ENCODE data around the gene PCDHB12. TPM values are rescaled to one million over a fixed set of nuclear protein-coding genes. Genes with fewer than 3 reads are reported as not detected.
"Not testable (repeated sequence)": the region's sequence is repeated elsewhere in the genome, so short reads cannot be mapped to it uniquely, and the experiment has no call there.

The PCDHB12 gene
- total RNA-seq, 2 experiments from 2014 or later: not detected

DNA sequence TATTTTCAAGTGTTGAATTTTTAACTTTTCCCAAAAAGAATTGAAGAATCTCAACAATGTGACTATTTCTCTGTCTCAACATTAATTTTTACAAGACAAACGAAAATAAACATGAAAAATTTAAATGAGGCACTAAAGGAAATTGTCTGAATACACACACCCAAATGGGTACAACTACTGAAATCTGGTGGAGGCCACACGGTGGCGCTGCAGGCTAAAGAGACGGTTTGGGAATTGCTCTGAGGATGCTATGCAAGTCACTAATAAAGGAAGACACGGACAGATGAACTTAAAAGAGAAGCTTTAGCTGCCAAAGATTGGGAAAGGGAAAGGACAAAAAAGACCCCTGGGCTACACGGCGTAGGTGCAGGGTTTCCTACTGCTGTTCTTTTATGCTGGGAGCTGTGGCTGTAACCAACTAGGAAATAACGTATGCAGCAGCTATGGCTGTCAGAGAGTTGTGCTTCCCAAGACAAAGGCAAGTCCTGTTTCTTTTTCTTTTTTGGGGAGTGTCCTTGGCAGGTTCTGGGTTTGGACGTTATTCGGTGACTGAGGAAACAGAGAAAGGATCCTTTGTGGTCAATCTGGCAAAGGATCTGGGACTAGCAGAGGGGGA is 16.3 kb upstream of the PCDHB12 start, which contains the start of gene PCDHB10:
Gene PCDHB10, plus strand, starts transcription at position 244 of the 616 bp plus-strand sequence. Its CDS starts 200 bp downstream, at position 444.
- Mint-ChIP-seq H3K4me1 (no peaks in the 10 kb centered on the region), H3K27me3 (peaks cover 70% of the 10 kb centered on the region), H3K9me3 (peaks cover 37% of the 10 kb centered on the region), H3K36me3 (peaks cover 20% of the 10 kb centered on the region), H3K27ac (no peak within 1 kb of the TSS), H3K4me3 (no peak within 1 kb of the TSS)
- no peak for DNase-seq

DNA sequence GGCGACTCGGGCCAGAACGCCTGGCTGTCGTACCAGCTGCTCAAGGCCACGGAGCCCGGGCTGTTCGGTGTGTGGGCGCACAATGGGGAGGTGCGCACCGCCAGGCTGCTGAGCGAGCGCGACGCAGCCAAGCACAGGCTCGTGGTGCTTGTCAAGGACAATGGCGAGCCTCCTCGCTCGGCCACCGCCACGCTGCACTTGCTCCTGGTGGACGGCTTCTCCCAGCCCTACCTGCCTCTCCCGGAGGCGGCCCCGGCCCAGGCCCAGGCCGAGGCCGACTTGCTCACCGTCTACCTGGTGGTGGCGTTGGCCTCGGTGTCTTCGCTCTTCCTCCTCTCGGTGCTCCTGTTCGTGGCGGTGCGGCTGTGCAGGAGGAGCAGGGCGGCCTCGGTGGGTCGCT is 14.2 kb upstream of the PCDHB12 start:
- H3K4me1 Mint-ChIP-seq, H3K4me3 Mint-ChIP-seq, DNase-seq, H3K27ac Mint-ChIP-seq: not testable (repeated sequence)
- peaks cover 69% of the 10 kb centered on the region for H3K27me3 Mint-ChIP-seq
- H3K9me3 Mint-ChIP-seq: peaks cover 41% of the 10 kb centered on the region
- peaks cover 14% of the 10 kb centered on the region for H3K36me3 Mint-ChIP-seq

DNA sequence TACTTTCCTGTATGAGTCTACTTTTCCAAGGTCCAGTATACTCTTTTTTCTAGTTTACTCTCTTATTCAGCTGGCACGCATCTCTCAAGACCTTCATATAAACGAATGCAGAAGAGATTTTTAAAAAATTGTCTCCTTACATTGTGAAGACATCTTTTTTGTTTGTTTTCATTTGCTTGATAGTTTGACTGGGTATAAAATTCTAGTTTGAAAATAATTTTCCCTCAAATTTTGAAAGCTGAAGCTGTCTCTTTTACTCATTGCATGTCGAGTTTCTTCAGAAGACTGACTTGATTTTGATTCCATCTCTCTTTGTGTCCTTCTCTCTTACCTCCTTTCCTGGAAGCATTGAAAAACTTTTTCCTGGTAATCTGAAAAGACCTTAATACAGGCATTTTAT is 12.2 kb upstream of the PCDHB12 start:
- DNase-seq: no peak
- Mint-ChIP-seq H3K9me3 (peaks cover 49% of the 10 kb centered on the region), H3K27me3 (peaks cover 67% of the 10 kb centered on the region), H3K27ac (no peak overlapping the region), H3K36me3 (peaks cover 20% of the 10 kb centered on the region), H3K4me3 (no peak overlapping the region), H3K4me1 (no peaks in the 10 kb centered on the region)

DNA sequence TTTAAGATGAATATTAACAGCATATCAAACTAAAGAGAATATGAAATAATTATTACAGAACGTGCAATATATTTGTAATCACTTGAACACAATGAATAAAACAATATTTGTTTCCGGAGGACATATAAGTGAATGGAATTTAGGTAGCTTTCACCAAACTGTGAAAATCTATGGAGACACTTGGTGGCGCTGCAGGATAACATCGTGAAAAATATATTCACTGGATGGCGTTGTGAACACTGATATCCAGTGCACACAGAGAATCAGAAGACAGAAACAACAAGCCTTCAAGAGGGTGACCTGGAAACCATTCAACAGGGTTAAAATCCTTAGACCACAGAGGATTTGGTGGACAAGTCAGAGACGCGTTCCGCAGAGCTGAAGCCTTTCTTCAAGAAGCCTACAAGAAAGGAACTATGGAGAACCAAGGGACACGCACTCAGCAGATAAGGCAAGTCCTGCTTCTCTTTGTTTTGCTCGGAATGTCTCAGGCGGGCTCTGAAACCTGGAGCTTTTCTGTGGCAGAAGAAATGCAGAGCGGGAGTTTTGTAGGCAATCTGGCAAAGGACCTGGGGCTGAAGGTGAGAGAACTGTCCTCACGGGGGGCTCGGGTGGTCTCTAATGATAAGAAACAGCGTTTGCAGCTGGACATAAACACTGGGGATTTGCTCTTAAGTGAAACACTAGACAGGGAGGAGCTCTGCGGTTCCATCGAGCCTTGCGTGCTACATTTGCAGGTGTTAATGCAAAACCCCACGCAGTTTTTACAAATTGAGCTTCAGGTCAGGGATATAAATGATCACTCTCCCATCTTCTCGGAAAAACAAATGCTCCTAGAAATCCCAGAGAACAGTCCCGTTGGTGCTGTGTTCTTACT is 8.9 kb upstream of the PCDHB12 start, which contains the start of gene PCDHB11:
Gene PCDHB11, plus strand, starts transcription at position 269 of the 877 bp plus-strand sequence. Its CDS starts 148 bp downstream, at position 417.
- peaks cover 18% of the 10 kb centered on the region for H3K36me3 Mint-ChIP-seq
- H3K4me3 Mint-ChIP-seq: no peak within 1 kb of the TSS
- H3K9me3 Mint-ChIP-seq: peaks cover 44% of the 10 kb centered on the region
- H3K27me3 Mint-ChIP-seq: peaks cover 62% of the 10 kb centered on the region
- DNase-seq: no peak
- no peak within 1 kb of the TSS for H3K27ac Mint-ChIP-seq
- no peaks in the 10 kb centered on the region for H3K4me1 Mint-ChIP-seq

DNA sequence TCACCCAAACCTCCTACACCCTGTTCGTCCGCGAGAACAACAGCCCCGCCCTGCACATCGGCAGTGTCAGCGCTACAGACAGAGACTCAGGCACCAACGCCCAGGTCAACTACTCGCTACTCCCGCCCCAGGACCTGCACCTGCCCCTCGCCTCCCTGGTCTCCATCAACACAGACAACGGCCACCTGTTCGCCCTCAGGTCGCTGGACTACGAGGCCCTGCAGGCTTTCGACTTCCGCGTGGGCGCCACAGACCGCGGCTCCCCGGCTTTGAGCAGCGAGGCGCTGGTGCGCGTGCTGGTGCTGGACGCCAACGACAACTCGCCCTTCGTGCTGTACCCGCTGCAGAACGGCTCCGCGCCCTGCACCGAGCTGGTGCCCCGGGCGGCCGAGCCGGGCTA is 7.4 kb upstream of the PCDHB12 start:
- H3K4me1 Mint-ChIP-seq, H3K4me3 Mint-ChIP-seq, H3K27ac Mint-ChIP-seq, DNase-seq: not testable (repeated sequence)
- peaks cover 63% of the 10 kb centered on the region for H3K27me3 Mint-ChIP-seq
- H3K36me3 Mint-ChIP-seq: peaks cover 16% of the 10 kb centered on the region
- peaks cover 38% of the 10 kb centered on the region for H3K9me3 Mint-ChIP-seq

DNA sequence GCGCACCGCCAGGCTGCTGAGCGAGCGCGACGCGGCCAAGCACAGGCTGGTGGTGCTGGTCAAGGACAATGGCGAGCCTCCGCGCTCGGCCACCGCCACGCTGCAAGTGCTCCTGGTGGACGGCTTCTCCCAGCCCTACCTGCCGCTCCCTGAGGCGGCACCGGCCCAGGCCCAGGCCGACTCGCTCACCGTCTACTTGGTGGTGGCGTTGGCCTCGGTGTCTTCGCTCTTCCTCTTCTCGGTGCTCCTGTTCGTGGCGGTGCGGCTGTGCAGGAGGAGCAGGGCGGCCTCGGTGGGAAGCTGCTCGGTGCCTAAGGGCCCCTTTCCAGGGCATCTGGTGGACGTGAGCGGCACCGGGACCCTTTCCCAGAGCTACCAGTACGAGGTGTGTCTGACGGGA is 6.9 kb upstream of the PCDHB12 start:
- not testable (repeated sequence) for H3K27ac Mint-ChIP-seq, H3K4me1 Mint-ChIP-seq, DNase-seq, H3K4me3 Mint-ChIP-seq
- Mint-ChIP-seq H3K9me3 (peaks cover 33% of the 10 kb centered on the region), H3K27me3 (peaks cover 64% of the 10 kb centered on the region), H3K36me3 (peaks cover 14% of the 10 kb centered on the region)

DNA sequence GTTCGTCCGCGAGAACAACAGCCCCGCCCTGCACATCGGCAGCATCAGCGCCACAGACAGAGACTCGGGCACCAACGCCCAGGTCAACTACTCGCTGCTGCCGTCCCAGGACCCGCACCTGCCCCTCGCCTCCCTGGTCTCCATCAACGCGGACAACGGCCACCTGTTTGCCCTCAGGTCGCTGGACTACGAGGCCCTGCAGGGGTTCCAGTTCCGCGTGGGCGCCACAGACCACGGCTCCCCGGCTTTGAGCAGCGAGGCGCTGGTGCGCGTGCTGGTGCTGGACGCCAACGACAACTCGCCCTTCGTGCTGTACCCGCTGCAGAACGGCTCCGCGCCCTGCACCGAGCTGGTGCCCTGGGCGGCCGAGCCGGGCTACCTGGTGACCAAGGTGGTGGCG is 1.8 kb downstream of the PCDHB12 start:
- Mint-ChIP-seq H3K27me3 (peaks cover 74% of the 10 kb centered on the region), H3K9me3 (peaks cover 22% of the 10 kb centered on the region)
- H3K36me3 Mint-ChIP-seq, H3K4me1 Mint-ChIP-seq, H3K4me3 Mint-ChIP-seq, H3K27ac Mint-ChIP-seq, DNase-seq: not testable (repeated sequence)

DNA sequence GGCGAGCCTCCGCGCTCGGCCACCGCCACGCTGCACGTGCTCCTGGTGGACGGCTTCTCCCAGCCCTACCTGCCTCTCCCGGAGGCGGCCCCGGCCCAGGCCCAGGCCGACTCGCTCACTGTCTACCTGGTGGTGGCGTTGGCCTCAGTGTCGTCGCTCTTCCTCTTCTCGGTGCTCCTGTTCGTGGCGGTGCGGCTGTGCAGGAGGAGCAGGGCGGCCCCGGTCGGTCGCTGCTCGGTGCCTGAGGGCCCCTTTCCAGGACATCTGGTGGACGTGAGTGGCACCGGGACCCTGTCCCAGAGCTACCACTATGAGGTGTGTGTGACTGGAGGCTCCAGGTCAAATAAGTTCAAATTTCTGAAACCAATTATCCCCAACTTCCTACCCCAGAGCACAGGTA is 2.3 kb downstream of the PCDHB12 start:
- Mint-ChIP-seq H3K27me3 (peaks cover 71% of the 10 kb centered on the region), H3K9me3 (peaks cover 24% of the 10 kb centered on the region)
- not testable (repeated sequence) for H3K36me3 Mint-ChIP-seq, DNase-seq, H3K27ac Mint-ChIP-seq, H3K4me3 Mint-ChIP-seq, H3K4me1 Mint-ChIP-seq

DNA sequence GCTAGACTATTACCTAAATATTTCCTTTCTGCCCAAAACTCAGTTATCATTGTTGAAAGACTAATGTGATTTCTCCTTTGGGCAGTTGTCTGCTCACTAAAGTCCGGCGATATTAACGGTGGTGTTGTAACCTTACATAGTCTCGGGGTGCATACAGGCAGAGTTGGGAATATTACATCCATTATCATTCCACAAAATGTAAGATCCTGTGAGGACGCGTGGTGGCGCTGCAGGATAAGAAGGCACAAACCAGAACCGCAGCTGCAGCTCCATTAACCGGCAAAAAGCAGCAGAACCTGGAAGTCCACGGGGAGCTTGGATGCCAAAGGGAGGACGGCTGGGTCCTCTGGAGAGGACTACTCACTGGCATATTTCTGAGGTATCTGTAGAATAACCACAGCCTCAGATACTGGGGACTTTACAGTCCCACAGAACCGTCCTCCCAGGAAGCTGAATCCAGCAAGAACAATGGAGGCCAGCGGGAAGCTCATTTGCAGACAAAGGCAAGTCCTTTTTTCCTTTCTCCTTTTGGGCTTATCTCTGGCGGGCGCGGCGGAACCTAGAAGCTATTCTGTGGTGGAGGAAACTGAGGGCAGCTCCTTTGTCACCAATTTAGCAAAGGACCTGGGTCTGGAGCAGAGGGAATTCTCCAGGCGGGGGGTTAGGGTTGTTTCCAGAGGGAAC is 5.3 kb downstream of the PCDHB12 start, which contains the start of gene PCDHB13:
Gene PCDHB13, plus strand, starts transcription at position 264 of the 684 bp plus-strand sequence. Its CDS starts 205 bp downstream, at position 469.
- not testable (repeated sequence) for H3K27ac Mint-ChIP-seq, H3K4me3 Mint-ChIP-seq, DNase-seq, H3K4me1 Mint-ChIP-seq
- Mint-ChIP-seq H3K27me3 (peaks cover 67% of the 10 kb centered on the region), H3K9me3 (peaks cover 38% of the 10 kb centered on the region), H3K36me3 (peaks cover 14% of the 10 kb centered on the region)

DNA sequence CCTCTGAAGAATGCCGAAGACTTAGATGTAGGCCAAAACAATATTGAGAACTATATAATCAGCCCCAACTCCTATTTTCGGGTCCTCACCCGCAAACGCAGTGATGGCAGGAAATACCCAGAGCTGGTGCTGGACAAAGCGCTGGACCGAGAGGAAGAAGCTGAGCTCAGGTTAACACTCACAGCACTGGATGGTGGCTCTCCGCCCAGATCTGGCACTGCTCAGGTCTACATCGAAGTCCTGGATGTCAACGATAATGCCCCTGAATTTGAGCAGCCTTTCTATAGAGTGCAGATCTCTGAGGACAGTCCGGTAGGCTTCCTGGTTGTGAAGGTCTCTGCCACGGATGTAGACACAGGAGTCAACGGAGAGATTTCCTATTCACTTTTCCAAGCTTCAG is 6.1 kb downstream of the PCDHB12 start:
- peaks cover 62% of the 10 kb centered on the region for H3K27me3 Mint-ChIP-seq
- peaks cover 14% of the 10 kb centered on the region for H3K36me3 Mint-ChIP-seq
- DNase-seq: not testable (repeated sequence)

DNA sequence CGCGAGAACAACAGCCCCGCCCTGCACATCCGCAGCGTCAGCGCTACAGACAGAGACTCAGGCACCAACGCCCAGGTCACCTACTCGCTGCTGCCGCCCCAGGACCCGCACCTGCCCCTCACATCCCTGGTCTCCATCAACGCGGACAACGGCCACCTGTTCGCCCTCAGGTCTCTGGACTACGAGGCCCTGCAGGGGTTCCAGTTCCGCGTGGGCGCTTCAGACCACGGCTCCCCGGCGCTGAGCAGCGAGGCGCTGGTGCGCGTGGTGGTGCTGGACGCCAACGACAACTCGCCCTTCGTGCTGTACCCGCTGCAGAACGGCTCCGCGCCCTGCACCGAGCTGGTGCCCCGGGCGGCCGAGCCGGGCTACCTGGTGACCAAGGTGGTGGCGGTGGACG is 7.0 kb downstream of the PCDHB12 start:
- H3K4me1 Mint-ChIP-seq, H3K4me3 Mint-ChIP-seq, DNase-seq, H3K27ac Mint-ChIP-seq: not testable (repeated sequence)
- Mint-ChIP-seq H3K9me3 (peaks cover 36% of the 10 kb centered on the region), H3K27me3 (peaks cover 60% of the 10 kb centered on the region), H3K36me3 (peaks cover 14% of the 10 kb centered on the region)

More for the DNA sequence above, 6.1 kb downstream of the PCDHB12 start:
- not testable (repeated sequence) for H3K4me3 Mint-ChIP-seq, H3K4me1 Mint-ChIP-seq, H3K27ac Mint-ChIP-seq
- H3K9me3 Mint-ChIP-seq: peaks cover 37% of the 10 kb centered on the region

DNA sequence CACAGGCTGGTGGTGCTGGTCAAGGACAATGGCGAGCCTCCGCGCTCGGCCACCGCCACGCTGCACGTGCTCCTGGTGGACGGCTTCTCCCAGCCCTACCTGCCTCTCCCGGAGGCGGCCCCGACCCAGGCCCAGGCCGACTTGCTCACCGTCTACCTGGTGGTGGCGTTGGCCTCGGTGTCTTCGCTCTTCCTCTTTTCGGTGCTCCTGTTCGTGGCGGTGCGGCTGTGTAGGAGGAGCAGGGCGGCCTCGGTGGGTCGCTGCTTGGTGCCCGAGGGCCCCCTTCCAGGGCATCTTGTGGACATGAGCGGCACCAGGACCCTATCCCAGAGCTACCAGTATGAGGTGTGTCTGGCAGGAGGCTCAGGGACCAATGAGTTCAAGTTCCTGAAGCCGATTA is 7.5 kb downstream of the PCDHB12 start:
- peaks cover 34% of the 10 kb centered on the region for H3K9me3 Mint-ChIP-seq
- not testable (repeated sequence) for H3K4me3 Mint-ChIP-seq, H3K27ac Mint-ChIP-seq, H3K4me1 Mint-ChIP-seq, DNase-seq
- H3K27me3 Mint-ChIP-seq: peaks cover 57% of the 10 kb centered on the region
- H3K36me3 Mint-ChIP-seq: peaks cover 12% of the 10 kb centered on the region

DNA sequence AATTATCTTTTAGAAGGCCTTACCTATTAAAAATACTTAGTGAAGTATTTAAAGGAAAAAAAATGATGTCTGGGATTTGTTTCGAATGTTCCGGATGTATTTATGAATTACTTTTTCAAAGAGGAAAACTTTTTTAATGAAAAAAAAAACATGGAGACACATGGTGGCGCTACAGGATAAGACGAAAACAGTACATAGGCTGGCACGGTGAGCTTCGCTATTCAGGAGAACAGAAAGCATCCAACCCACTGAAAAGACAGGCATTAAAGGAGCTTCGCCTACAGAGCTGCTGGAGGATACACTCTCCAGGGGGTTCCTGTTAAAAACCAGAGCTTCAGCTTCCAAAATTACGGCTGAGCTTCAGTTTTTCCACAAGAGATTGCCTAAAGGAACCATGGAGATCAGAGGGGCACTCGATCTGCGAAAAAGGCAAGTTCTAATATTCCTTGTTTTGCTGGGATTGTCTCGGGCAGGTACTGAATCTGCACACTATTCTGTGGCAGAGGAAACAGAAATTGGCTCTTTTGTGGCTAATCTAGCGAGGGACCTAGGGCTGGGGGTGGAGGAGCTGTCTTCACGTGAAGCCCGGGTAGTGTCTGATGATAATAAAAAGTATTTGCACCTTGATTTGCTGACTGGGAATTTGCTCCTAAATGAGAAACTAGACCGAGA is 14.7 kb downstream of the PCDHB12 start, which contains the start of gene PCDHB14:
Gene PCDHB14, plus strand, starts transcription at position 232 of the 672 bp plus-strand sequence. Its CDS starts 163 bp downstream, at position 395.
- H3K4me1 Mint-ChIP-seq: no peaks in the 10 kb centered on the region
- H3K27ac Mint-ChIP-seq: no peak within 1 kb of the TSS
- H3K27me3 Mint-ChIP-seq: peaks cover 55% of the 10 kb centered on the region
- peaks cover 6% of the 10 kb centered on the region for H3K36me3 Mint-ChIP-seq
- no peak within 1 kb of the TSS for H3K4me3 Mint-ChIP-seq
- peaks cover 15% of the 10 kb centered on the region for H3K9me3 Mint-ChIP-seq
- DNase-seq: no peak

DNA sequence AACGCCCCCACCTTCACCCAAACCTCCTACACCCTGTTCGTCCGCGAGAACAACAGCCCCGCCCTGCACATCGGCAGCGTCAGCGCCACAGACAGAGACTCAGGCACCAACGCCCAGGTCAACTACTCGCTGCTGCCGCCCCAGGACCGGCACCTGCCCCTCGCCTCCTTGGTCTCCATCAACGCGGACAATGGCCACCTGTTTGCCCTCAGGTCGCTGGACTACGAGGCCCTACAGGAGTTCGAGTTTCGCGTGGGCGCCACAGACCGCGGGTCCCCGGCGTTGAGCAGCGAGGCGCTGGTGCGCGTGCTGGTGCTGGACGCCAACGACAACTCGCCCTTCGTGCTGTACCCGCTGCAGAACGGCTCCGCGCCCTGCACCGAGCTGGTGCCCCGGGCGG is 16.3 kb downstream of the PCDHB12 start:
- H3K36me3 Mint-ChIP-seq, DNase-seq, H3K4me3 Mint-ChIP-seq, H3K27ac Mint-ChIP-seq, H3K4me1 Mint-ChIP-seq, H3K9me3 Mint-ChIP-seq: not testable (repeated sequence)
- peaks cover 44% of the 10 kb centered on the region for H3K27me3 Mint-ChIP-seq

Measured in activated naive CD8-positive, alpha-beta T cell treated with anti-CD3 and anti-CD28 coated beads for 36 hours (primary cell).